ENCODE data around the gene PTPRD. TPM values are rescaled to one million over a fixed set of nuclear protein-coding genes. Genes with fewer than 3 reads are reported as not detected.

The PTPRD gene
- total RNA-seq, 1 experiment from 2014 or later, result 0.02 TPM

GRCh38 chr9:10447036-10447435 is 165.8 kb downstream of the PTPRD start:
- Histone ChIP-seq H3K4me2 (ENCODE audit: low read length) (no peak overlapping the region), H3K27ac (ENCODE audit: low read depth, low read length) (no peak overlapping the region), H3K36me3 (ENCODE audit: control insufficient read depth in 1 of 2, insufficient read depth in 2 of 2, low read length in 2 of 2) (no peaks in the 10 kb centered on the region), H3K79me2 (ENCODE audit: insufficient read depth, low read length) (no peaks in the 10 kb centered on the region), H3K9me2 (ENCODE audit: insufficient read depth) (no peaks in the 10 kb centered on the region), H2AFZ (ENCODE audit: low read depth, low read length, poor library complexity, severe bottlenecking) (no peak overlapping the region), H3K27me3 (ENCODE audit: insufficient read depth, low read length) (no peaks in the 10 kb centered on the region), H3K4me3 (replicated peaks in 1 of 2; ENCODE audit: low read depth in 1 of 2, low read length in 2 of 2) (no peak overlapping the region), H4K20me1 (ENCODE audit: insufficient read depth) (no peaks in the 10 kb centered on the region), H3K9me3 (ENCODE audit: control insufficient read depth in 1 of 2, insufficient read depth in 1 of 2, low read depth in 1 of 2, low read length in 2 of 2) (peaks cover 5 to 16% of the 10 kb centered on the region in 2 experiments; a peak in 2 of 4 replicates), H3K4me1 (ENCODE audit: control insufficient read depth in 1 of 2, insufficient read depth in 2 of 2, low read length in 2 of 2) (no peaks in the 10 kb centered on the region), H3K9ac (ENCODE audit: low read length) (no peak overlapping the region)
- no peak for TF ChIP-seq ZFX (IDR thresholded peaks at IDR 0.05)
- no peak for TF ChIP-seq ZNF274 (IDR thresholded peaks at IDR 0.05; ENCODE audit: low read depth, low read length)
- TF ChIP-seq EZH2 (IDR thresholded peaks at IDR 0.05), result no peak
- TF ChIP-seq FOSL1 (IDR thresholded peaks at IDR 0.05; ENCODE audit: low read depth), result no peak
- TF ChIP-seq ATF3 (IDR thresholded peaks at IDR 0.05), result no peak
- TF ChIP-seq POLR2AphosphoS5 (IDR thresholded peaks at IDR 0.05; ENCODE audit: low read depth, low read length), result no peak
- no peak for TF ChIP-seq ZBTB33 (IDR thresholded peaks at IDR 0.05; ENCODE audit: extremely low read depth, insufficient replicate concordance, low read length)
- TF ChIP-seq YY1 (IDR thresholded peaks at IDR 0.05; ENCODE audit: extremely low read depth, insufficient replicate concordance, low read depth, low read length), result no peak
- TF ChIP-seq MAX (IDR thresholded peaks at IDR 0.05), result no peak
- TF ChIP-seq REST (IDR thresholded peaks at IDR 0.05; ENCODE audit: low read depth), result no peak
- no peak for TF ChIP-seq JUND (IDR thresholded peaks at IDR 0.05)
- TF ChIP-seq CEBPB (IDR thresholded peaks at IDR 0.05; ENCODE audit: low read depth), result no peak
- no peak for TF ChIP-seq CBX3 (IDR thresholded peaks at IDR 0.05; ENCODE audit: low read depth)
- TF ChIP-seq ELF1 (IDR thresholded peaks at IDR 0.05; ENCODE audit: borderline replicate concordance, low read depth), result no peak
- no TSS peak for BruUV-seq (replicated peaks)
- intact Hi-C loops (cut with micrococcal nuclease), result no loop called here
- ChIA-PET POLR2A (no interaction called here), CTCF (no interaction called here), RAD21 (ENCODE audit: low non-redundant PET in 1 of 2, low total read pairs in 2 of 2, uncharacterized antibody in 2 of 2, unreplicated experiment in 2 of 2) (no interaction called here)
- DNase-seq (ENCODE audit: low read depth, low spot score) (no peak), ATAC-seq (no peak)
